Measurements from ENCODE around the gene JUP.

GRCh38 chr17:41728056-41728455 lies 58.5 kb downstream of the JUP start:
- TF ChIP-seq ZFP30 (CRISPR knock-in tag; IDR thresholded peaks at IDR 0.05) (no peak), ZNF70 (CRISPR knock-in tag; IDR thresholded peaks at IDR 0.05) (no peak), OSR1 (CRISPR knock-in tag; IDR thresholded peaks at IDR 0.05) (no peak), CREB5 (CRISPR knock-in tag; IDR thresholded peaks at IDR 0.05; ENCODE audit: low read depth) (no peak), BACH2 (CRISPR knock-in tag; IDR thresholded peaks at IDR 0.05; ENCODE audit: borderline replicate concordance) (no peak), TCF4 (CRISPR knock-in tag; IDR thresholded peaks at IDR 0.05; ENCODE audit: borderline replicate concordance) (no peak), PATZ1 (CRISPR knock-in tag; IDR thresholded peaks at IDR 0.05; ENCODE audit: borderline replicate concordance) (no peak), ZNF565 (CRISPR knock-in tag; conservative IDR thresholded peaks at IDR 0.05; ENCODE audit: low read depth) (no peak), ARNTL (CRISPR knock-in tag; IDR thresholded peaks at IDR 0.05; ENCODE audit: borderline replicate concordance, low read depth) (no peak), PPARA (CRISPR knock-in tag; IDR thresholded peaks at IDR 0.05; ENCODE audit: borderline replicate concordance) (no peak), ZC3H10 (CRISPR knock-in tag; IDR thresholded peaks at IDR 0.05) (no peak), GLIS3 (CRISPR knock-in tag; IDR thresholded peaks at IDR 0.05) (no peak)
